Breast epithelium (tissue), 4 donors: ENCODE results near the gene PEMT. TPM values are rescaled to one million over a fixed set of nuclear protein-coding genes. Genes with fewer than 3 reads are reported as not detected.
A peak's percentile ranks its signal among the peaks of the same experiment; 100 is the strongest.

Experiments used
- DNase-seq, 2 donors: peaks; one replicate each; pipeline ENCODE4 v3.0.0-alpha.2; 2019; ENCODE audit warnings: low spot score in 2 of 2
- H3K27ac ChIP-seq, 2 donors: fragments of 200-600 bp; sonication (generic) in 1 of 2; one replicate each; pipeline ENCODE4 v1.5.1; 2016 to 2019; ENCODE audit warnings: mild to moderate bottlenecking in 1 of 2
- H3K27me3 ChIP-seq, 2 donors: fragments of 200-600 bp; sonication (generic) in 1 of 2; one replicate each; pipeline versions ENCODE4 v1.5.1 to v1.6.0; 2017 to 2019; ENCODE audit warnings: control low read depth in 1 of 2, mild to moderate bottlenecking in 1 of 2
- H3K36me3 ChIP-seq: fragments of 200-600 bp; one replicate; pipeline ENCODE4 v1.5.1; 2019
- H3K4me1 ChIP-seq, 2 donors: fragments of 200-600 bp; sonication (generic); one replicate each; pipeline ENCODE4 v1.5.1; 2016 to 2019; ENCODE audit warnings: control low read depth in 1 of 2
- H3K4me3 ChIP-seq, 3 donors: fragments of 200-600 bp; sonication (generic); 1 replicate in 2 of 3; 2 replicates in 1 of 3; pipeline ENCODE4 v1.5.1; 2016 to 2019; ENCODE audit warnings: mild to moderate bottlenecking in 3 of 3, moderate library complexity in 2 of 3
- H3K9me3 ChIP-seq, 2 donors: fragments of 200-600 bp; sonication (generic) in 1 of 2; one replicate each; pipeline ENCODE4 v1.5.1; 2016 to 2019; ENCODE audit warnings: control low read depth in 1 of 2
- CTCF ChIP-seq, 3 donors: fragments of 450-650 bp; IDR thresholded peaks; one replicate each; pipeline ENCODE4 v1.5.1; 2016 to 2017; ENCODE audit warnings: antibody characterized with exemption in 3 of 3, mild to moderate bottlenecking in 3 of 3, moderate library complexity in 3 of 3
- POLR2A ChIP-seq: fragments of 450-650 bp; IDR thresholded peaks from one replicate; pipeline ENCODE4 v1.6.1; 2016; ENCODE audit warnings: antibody characterized with exemption, mild to moderate bottlenecking, moderate library complexity
- POLR2AphosphoS5 ChIP-seq, 3 donors: sonication (generic); formaldehyde crosslinking; IDR thresholded peaks; one replicate each; pipeline ENCODE4 v1.6.1; 2017; ENCODE audit warnings: antibody characterized with exemption in 3 of 3
- intact Hi-C: fragments of 100-400 bp; cut with DNase I; formaldehyde crosslinking; loops from one replicate; pipeline ENCODE4 v1.15.1; 2023; ENCODE audit warnings: low total_unique reads
- total RNA-seq, 3 donors: library from RNA; depleted of rRNA; stranded (reverse); fragments of >200 nt; gene quantifications; one replicate each; pipeline ENCODE4 v1.1.0, GENCODE V29; 2016

PEMT gene
- total RNA-seq, 3 donors from 2014 or later: 37.3 to 151 (median 52.4) TPM

- no peak overlapping the region for H3K4me3 ChIP-seq
- no peaks in the 10 kb centered on the region for H3K9me3 ChIP-seq
- H3K27ac ChIP-seq: no peak overlapping the region
- TF ChIP-seq POLR2A (no peak), CTCF (IDR thresholded peaks at IDR 0.05) (no peak), POLR2AphosphoS5 (IDR thresholded peaks at IDR 0.05) (no peak)
- intact Hi-C loops: no loop called here
- no peaks in the 10 kb centered on the region for H3K4me1 ChIP-seq
- H3K36me3 ChIP-seq: no peaks in the 10 kb centered on the region
- DNase-seq: no peak
- H3K27me3 ChIP-seq: no peaks in the 10 kb centered on the region
These were observed 72.6 kb downstream of the PEMT start for GRCh38 chr17:17518951-17519350.

- no peak for DNase-seq
- TF ChIP-seq POLR2A (no peak), CTCF (IDR thresholded peaks at IDR 0.05) (no peak), POLR2AphosphoS5 (IDR thresholded peaks at IDR 0.05) (no peak)
- Histone ChIP-seq H3K27me3 (no peaks in the 10 kb centered on the region), H3K9me3 (no peaks in the 10 kb centered on the region), H3K4me3 (no peak overlapping the region), H3K4me1 (no peaks in the 10 kb centered on the region), H3K27ac (no peak overlapping the region), H3K36me3 (no peaks in the 10 kb centered on the region)
- intact Hi-C loops: no loop called here
These were observed 73.5 kb downstream of the PEMT start for GRCh38 chr17:17518014-17518413.

- intact Hi-C loops: no loop called here
- TF ChIP-seq POLR2A (no peak), CTCF (IDR thresholded peaks at IDR 0.05) (no peak), POLR2AphosphoS5 (IDR thresholded peaks at IDR 0.05) (no peak)
- H3K36me3 ChIP-seq: no peaks in the 10 kb centered on the region
These were observed 74.4 kb downstream of the PEMT start for GRCh38 chr17:17516941-17517720.

GRCh38 chr17:17515934-17516930, 75.3 kb downstream of the PEMT start:
- DNase-seq: no peak
- intact Hi-C loops: no loop called here
- peaks cover 0 to 13% of the 10 kb centered on the region in 2 donors for H3K4me1 ChIP-seq

More at GRCh38 chr17:17516941-17517720, 74.4 kb downstream of the PEMT start:
- Histone ChIP-seq H3K9me3 (no peaks in the 10 kb centered on the region), H3K4me1 (peaks cover 0 to 5% of the 10 kb centered on the region in 2 donors), H3K27ac (peak overlapping the region in 1 of 2 donors; percentile 82), H3K27me3 (no peaks in the 10 kb centered on the region), H3K4me3 (no peak overlapping the region)
- no peak for DNase-seq

More at GRCh38 chr17:17515934-17516930, 75.3 kb downstream of the PEMT start:
- Histone ChIP-seq H3K9me3 (no peaks in the 10 kb centered on the region), H3K4me3 (no peak overlapping the region), H3K27me3 (no peaks in the 10 kb centered on the region), H3K27ac (peak overlapping the region in 1 of 2 donors; percentile 82), H3K36me3 (no peaks in the 10 kb centered on the region)
- TF ChIP-seq POLR2A: no peak
- TF ChIP-seq CTCF (IDR thresholded peaks at IDR 0.05): no peak
- no peak for TF ChIP-seq POLR2AphosphoS5 (IDR thresholded peaks at IDR 0.05)
